HCT116 (cell line): ENCODE data around the gene MIAT. TPM values are rescaled to one million over a fixed set of nuclear protein-coding genes. Genes with fewer than 3 reads are reported as not detected.

ENCODE experiments used
- ATAC-seq: fragments of 200-7000 bp; cut with Tn5 transposase; 2 replicates; pipeline ENCODE4 v1.9.1; 2020; ENCODE audit warnings: mild to moderate bottlenecking, moderate library complexity
- BruUV-seq: library from RNA; stranded (reverse); fragments of 400-500 nt; replicated peaks from 2 replicates; lab custom pipeline; 2021; lab: Mats Ljungman, UMichigan
- CTCF ChIA-PET: fragments of 300-600 bp; sonication (Branson Sonifier 250); formaldehyde crosslinking; loops from one replicate; lab custom pipeline; 2021; ENCODE audit warnings: antibody characterized with exemption; lab: Charles Lee
- POLR2A ChIA-PET: fragments of 300-600, 350-600 bp; sonication (Branson Sonifier 250); formaldehyde crosslinking; loops from one replicate; lab custom pipeline; 2021; ENCODE audit warnings: antibody characterized with exemption; lab: Charles Lee
- RAD21 ChIA-PET, 2 experiments: fragments of 300-600 bp; sonication (Branson Sonifier 250); formaldehyde crosslinking; loops; one replicate each; lab custom pipeline; 2023; ENCODE audit warnings: low total read pairs in 2 of 2; ENCODE audit not compliant: uncharacterized antibody in 2 of 2, unreplicated experiment in 2 of 2, low non-redundant PET in 1 of 2; lab: Charles Lee
- DNase-seq: peaks from one replicate; pipeline ENCODE4 v3.0.0-alpha.2; 2010; ENCODE audit warnings: low read depth, low spot score
- H2AFZ ChIP-seq: fragments of 200-600 bp; shearing (Covaris generic), sonication (generic); 2 replicates; pipeline ENCODE4 v1.6.1; 2017; ENCODE audit warnings: low read depth, mixed run types, mixed read lengths, antibody characterized with exemption, low read length; ENCODE audit not compliant: poor library complexity, severe bottlenecking
- H3K27ac ChIP-seq: 2 replicates; pipeline ENCODE4 v1.5.1; 2012; ENCODE audit warnings: low read depth, low read length
- H3K27me3 ChIP-seq: fragments of 200-600 bp; sonication (generic); 2 replicates; pipeline ENCODE4 v1.6.1; 2016; ENCODE audit warnings: mixed run types, low read length, mixed read lengths; ENCODE audit not compliant: insufficient read depth
- H3K36me3 ChIP-seq, 2 experiments: fragments of 200-500 bp in 1 of 2; fragments of 200-600 bp in 1 of 2; sonication (Bioruptor generic) in 1 of 2; sonication (generic) in 1 of 2; 2 replicates each; pipeline versions ENCODE4 v1.5.1 to v1.6.1; 2014 to 2016; ENCODE audit warnings: low read length in 2 of 2, inconsistent platforms in 1 of 2, mixed read lengths in 1 of 2, mixed run types in 1 of 2; ENCODE audit not compliant: insufficient read depth in 2 of 2, control insufficient read depth in 1 of 2
- H3K4me1 ChIP-seq, 2 experiments: fragments of 200-600 bp in 1 of 2; sonication (generic) in 1 of 2; 2 replicates each; pipeline versions ENCODE4 v1.5.1 to v1.6.1; 2012 to 2017; ENCODE audit warnings: low read length in 2 of 2, inconsistent platforms in 1 of 2, mild to moderate bottlenecking in 1 of 2, mixed read lengths in 1 of 2, mixed run types in 1 of 2, moderate library complexity in 1 of 2; ENCODE audit not compliant: insufficient read depth in 2 of 2, control insufficient read depth in 1 of 2
- H3K4me2 ChIP-seq: fragments of 200-600 bp; sonication (generic); 2 replicates; pipeline ENCODE4 v1.6.1; 2017; ENCODE audit warnings: mixed run types, low read length, mixed read lengths
- H3K4me3 ChIP-seq, 2 experiments: fragments of 200-600 bp in 1 of 2; sonication (generic) in 1 of 2; replicated peaks in 1 of 2; 2 replicates each; pipeline ENCODE4 v1.5.1; 2011 to 2016; ENCODE audit warnings: low read length in 2 of 2, control low read depth in 1 of 2, low read depth in 1 of 2, mild to moderate bottlenecking in 1 of 2, mixed read lengths in 1 of 2, mixed run types in 1 of 2
- H3K79me2 ChIP-seq: fragments of 200-600 bp; sonication (generic); 2 replicates; pipeline ENCODE4 v1.6.1; 2017; ENCODE audit warnings: mild to moderate bottlenecking, mixed run types, low read length, moderate library complexity, mixed read lengths; ENCODE audit not compliant: insufficient read depth
- H3K9ac ChIP-seq: fragments of 200-600 bp; sonication (generic); 2 replicates; pipeline ENCODE4 v1.6.1; 2016; ENCODE audit warnings: low read length, mixed read lengths
- H3K9me2 ChIP-seq: fragments of 200-600 bp; sonication (generic), shearing (Covaris generic); 2 replicates; pipeline ENCODE4 v1.6.1; 2017; ENCODE audit warnings: mixed run types, mild to moderate bottlenecking, moderate library complexity; ENCODE audit not compliant: insufficient read depth
- H3K9me3 ChIP-seq, 2 experiments: fragments of 200-500 bp in 1 of 2; fragments of 200-600 bp in 1 of 2; sonication (Bioruptor generic) in 1 of 2; sonication (generic) in 1 of 2; 2 replicates each; pipeline ENCODE4 v1.6.1; 2014 to 2017; ENCODE audit warnings: low read length in 2 of 2, mixed read lengths in 2 of 2, inconsistent platforms in 1 of 2, low read depth in 1 of 2, mild to moderate bottlenecking in 1 of 2, mixed run types in 1 of 2, moderate library complexity in 1 of 2; ENCODE audit not compliant: control insufficient read depth in 1 of 2, insufficient read depth in 1 of 2
- H4K20me1 ChIP-seq: fragments of 200-600 bp; sonication (generic), shearing (Covaris generic); 2 replicates; pipeline ENCODE4 v1.6.1; 2017; ENCODE audit warnings: mixed run types, mild to moderate bottlenecking, moderate library complexity; ENCODE audit not compliant: insufficient read depth
- CEBPB ChIP-seq: IDR thresholded peaks from 2 replicates; pipeline ENCODE4 v1.6.1; 2012; ENCODE audit warnings: low read depth
- ELF1 ChIP-seq: IDR thresholded peaks from 2 replicates; pipeline ENCODE4 v1.6.1; 2012; ENCODE audit warnings: low read depth, borderline replicate concordance
- FOSL1 ChIP-seq: IDR thresholded peaks from 2 replicates; pipeline ENCODE4 v1.6.1; 2012; ENCODE audit warnings: low read depth
- JUND ChIP-seq: IDR thresholded peaks from 2 replicates; pipeline ENCODE4 v1.6.1; 2012
- RAD21 ChIP-seq: IDR thresholded peaks from 2 replicates; pipeline ENCODE4 v1.6.1; 2012; ENCODE audit warnings: low read depth, mild to moderate bottlenecking
- SIN3A ChIP-seq: IDR thresholded peaks from 2 replicates; pipeline ENCODE4 v1.6.1; 2012; ENCODE audit warnings: low read depth
- SRF ChIP-seq: IDR thresholded peaks from 2 replicates; pipeline ENCODE4 v1.6.1; 2012; ENCODE audit warnings: low read depth
- TCF7L2 ChIP-seq: IDR thresholded peaks from 2 replicates; pipeline ENCODE4 v1.7.0; 2011; ENCODE audit warnings: borderline replicate concordance, inconsistent platforms; ENCODE audit not compliant: insufficient read depth, insufficient read length; ENCODE audit errors: extremely low read depth
- YY1 ChIP-seq: IDR thresholded peaks from 2 replicates; pipeline ENCODE4 v1.6.1; 2011; ENCODE audit warnings: low read length, low read depth, moderate library complexity, mild to moderate bottlenecking; ENCODE audit not compliant: insufficient replicate concordance; ENCODE audit errors: extremely low read depth
- intact Hi-C: fragments of 100-400 bp; cut with micrococcal nuclease; formaldehyde crosslinking; loops from 2 replicates; pipeline ENCODE4 v1.10.0; 2022
- total RNA-seq: library from RNA; stranded (reverse); gene quantifications from one replicate; pipeline ENCODE4 v1.2.1, GENCODE V29; 2021; ENCODE audit not compliant: unreplicated experiment
- TF ChIP-seq, protein P1 (sequence below), 3 experiments: fragments of 200-600 bp in 1 of 3; sonication (generic) in 1 of 3; IDR thresholded peaks in 2 of 3; conservative IDR thresholded peaks in 1 of 3; 2 replicates each; pipeline ENCODE4 v1.5.1; 2012 to 2017; ENCODE audit warnings: low read depth in 2 of 3, low read length in 2 of 3, antibody characterized with exemption in 1 of 3, borderline replicate concordance in 1 of 3, control low read depth in 1 of 3, mild to moderate bottlenecking in 1 of 3, mixed read lengths in 1 of 3, mixed run types in 1 of 3, moderate library complexity in 1 of 3; ENCODE audit not compliant: insufficient read depth in 1 of 3
- TF ChIP-seq, protein P2 (sequence below): IDR thresholded peaks from 2 replicates; pipeline ENCODE4 v1.6.1; 2012
- TF ChIP-seq, protein P3 (sequence below): IDR thresholded peaks from 2 replicates; pipeline ENCODE4 v1.6.1; 2011; ENCODE audit warnings: mild to moderate bottlenecking, low read length, moderate library complexity; ENCODE audit not compliant: insufficient replicate concordance; ENCODE audit errors: extremely low read depth
- TF ChIP-seq, protein P4 (sequence below): IDR thresholded peaks from 2 replicates; pipeline ENCODE4 v1.6.1; 2012; ENCODE audit warnings: low read depth

The MIAT gene
- total RNA-seq, 1 experiment from 2014 or later = 0.54 TPM

DNA sequence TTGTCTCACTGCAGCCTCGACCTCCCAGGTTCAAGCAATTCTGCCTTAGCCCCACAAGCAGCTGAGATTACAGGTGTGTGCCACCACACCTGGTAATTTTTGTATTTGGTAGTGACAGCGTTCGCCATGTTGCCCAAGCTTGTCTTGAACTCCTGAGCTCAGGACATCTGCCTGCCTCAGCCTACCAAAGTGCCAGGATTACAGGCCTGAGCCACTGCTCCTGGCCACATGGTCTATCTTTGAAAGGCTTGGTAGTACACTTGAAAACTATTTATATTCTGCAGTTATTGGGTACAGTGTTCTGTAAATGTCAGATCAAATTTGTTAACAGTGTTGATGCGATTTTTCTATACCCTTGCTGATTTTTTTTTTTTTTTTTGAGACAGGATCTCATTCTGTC, 26.1 kb upstream of the MIAT start (continued):
- TF ChIP-seq TCF7L2 (no peak), JUND (no peak)
- TF ChIP-seq, protein P1, sequence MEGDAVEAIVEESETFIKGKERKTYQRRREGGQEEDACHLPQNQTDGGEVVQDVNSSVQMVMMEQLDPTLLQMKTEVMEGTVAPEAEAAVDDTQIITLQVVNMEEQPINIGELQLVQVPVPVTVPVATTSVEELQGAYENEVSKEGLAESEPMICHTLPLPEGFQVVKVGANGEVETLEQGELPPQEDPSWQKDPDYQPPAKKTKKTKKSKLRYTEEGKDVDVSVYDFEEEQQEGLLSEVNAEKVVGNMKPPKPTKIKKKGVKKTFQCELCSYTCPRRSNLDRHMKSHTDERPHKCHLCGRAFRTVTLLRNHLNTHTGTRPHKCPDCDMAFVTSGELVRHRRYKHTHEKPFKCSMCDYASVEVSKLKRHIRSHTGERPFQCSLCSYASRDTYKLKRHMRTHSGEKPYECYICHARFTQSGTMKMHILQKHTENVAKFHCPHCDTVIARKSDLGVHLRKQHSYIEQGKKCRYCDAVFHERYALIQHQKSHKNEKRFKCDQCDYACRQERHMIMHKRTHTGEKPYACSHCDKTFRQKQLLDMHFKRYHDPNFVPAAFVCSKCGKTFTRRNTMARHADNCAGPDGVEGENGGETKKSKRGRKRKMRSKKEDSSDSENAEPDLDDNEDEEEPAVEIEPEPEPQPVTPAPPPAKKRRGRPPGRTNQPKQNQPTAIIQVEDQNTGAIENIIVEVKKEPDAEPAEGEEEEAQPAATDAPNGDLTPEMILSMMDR (IDR thresholded peaks at IDR 0.05 in 2 of 3, conservative IDR thresholded peaks at IDR 0.05 in 1 of 3; ENCODE audit: borderline replicate concordance in 1 of 3, insufficient read depth in 1 of 3, low read depth in 2 of 3, low read length in 2 of 3) = no peak
- TF ChIP-seq, protein P2, sequence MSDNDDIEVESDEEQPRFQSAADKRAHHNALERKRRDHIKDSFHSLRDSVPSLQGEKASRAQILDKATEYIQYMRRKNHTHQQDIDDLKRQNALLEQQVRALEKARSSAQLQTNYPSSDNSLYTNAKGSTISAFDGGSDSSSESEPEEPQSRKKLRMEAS = no peak

DNA sequence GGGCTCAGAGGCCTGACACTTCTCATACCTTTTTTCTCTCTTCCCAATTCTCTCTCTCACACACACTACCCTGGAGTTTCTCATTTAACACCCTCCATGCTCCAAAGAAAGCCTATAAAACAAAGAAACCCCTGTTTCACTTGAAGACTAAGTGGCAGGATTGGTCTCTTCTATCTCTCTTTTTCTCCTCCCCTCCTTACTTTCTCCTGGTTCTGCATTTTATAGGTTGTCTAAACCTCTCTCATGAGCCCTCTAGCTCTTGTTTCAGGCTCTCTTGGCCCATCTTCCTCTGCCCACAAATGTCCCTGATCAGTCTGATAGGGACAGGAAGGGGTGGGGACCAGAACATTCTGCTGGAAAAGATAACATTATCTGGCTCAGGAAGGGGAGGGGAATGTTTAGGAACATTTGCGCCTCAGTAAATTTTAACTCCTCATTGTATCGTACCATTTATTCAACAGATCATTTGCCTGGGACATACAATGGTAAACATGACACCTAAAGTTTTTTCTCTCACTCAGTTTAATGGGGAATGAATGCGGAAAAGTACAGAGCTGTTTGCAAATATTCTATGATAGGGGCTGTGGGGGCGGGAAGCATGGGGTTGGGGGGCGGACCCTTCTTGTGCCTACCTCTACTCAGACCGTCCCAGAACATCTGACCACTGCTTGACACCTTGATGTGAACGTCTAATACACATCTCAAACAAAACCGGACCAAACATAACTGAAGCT, 24.8 kb upstream of the MIAT start:
- no TSS peak for BruUV-seq
- H2AFZ ChIP-seq = no peak overlapping the region
- TF ChIP-seq FOSL1 (no peak), SIN3A (no peak), JUND (no peak), YY1 (no peak), SRF (no peak), RAD21 (no peak), CEBPB (no peak), ELF1 (no peak)
- TF ChIP-seq, protein P3, sequence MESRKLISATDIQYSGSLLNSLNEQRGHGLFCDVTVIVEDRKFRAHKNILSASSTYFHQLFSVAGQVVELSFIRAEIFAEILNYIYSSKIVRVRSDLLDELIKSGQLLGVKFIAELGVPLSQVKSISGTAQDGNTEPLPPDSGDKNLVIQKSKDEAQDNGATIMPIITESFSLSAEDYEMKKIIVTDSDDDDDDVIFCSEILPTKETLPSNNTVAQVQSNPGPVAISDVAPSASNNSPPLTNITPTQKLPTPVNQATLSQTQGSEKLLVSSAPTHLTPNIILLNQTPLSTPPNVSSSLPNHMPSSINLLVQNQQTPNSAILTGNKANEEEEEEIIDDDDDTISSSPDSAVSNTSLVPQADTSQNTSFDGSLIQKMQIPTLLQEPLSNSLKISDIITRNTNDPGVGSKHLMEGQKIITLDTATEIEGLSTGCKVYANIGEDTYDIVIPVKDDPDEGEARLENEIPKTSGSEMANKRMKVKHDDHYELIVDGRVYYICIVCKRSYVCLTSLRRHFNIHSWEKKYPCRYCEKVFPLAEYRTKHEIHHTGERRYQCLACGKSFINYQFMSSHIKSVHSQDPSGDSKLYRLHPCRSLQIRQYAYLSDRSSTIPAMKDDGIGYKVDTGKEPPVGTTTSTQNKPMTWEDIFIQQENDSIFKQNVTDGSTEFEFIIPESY = no peak
- TF ChIP-seq, protein P4, sequence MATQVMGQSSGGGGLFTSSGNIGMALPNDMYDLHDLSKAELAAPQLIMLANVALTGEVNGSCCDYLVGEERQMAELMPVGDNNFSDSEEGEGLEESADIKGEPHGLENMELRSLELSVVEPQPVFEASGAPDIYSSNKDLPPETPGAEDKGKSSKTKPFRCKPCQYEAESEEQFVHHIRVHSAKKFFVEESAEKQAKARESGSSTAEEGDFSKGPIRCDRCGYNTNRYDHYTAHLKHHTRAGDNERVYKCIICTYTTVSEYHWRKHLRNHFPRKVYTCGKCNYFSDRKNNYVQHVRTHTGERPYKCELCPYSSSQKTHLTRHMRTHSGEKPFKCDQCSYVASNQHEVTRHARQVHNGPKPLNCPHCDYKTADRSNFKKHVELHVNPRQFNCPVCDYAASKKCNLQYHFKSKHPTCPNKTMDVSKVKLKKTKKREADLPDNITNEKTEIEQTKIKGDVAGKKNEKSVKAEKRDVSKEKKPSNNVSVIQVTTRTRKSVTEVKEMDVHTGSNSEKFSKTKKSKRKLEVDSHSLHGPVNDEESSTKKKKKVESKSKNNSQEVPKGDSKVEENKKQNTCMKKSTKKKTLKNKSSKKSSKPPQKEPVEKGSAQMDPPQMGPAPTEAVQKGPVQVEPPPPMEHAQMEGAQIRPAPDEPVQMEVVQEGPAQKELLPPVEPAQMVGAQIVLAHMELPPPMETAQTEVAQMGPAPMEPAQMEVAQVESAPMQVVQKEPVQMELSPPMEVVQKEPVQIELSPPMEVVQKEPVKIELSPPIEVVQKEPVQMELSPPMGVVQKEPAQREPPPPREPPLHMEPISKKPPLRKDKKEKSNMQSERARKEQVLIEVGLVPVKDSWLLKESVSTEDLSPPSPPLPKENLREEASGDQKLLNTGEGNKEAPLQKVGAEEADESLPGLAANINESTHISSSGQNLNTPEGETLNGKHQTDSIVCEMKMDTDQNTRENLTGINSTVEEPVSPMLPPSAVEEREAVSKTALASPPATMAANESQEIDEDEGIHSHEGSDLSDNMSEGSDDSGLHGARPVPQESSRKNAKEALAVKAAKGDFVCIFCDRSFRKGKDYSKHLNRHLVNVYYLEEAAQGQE = no peak
- TF ChIP-seq, protein P1 (IDR thresholded peaks at IDR 0.05 in 2 of 3, conservative IDR thresholded peaks at IDR 0.05 in 1 of 3; ENCODE audit: borderline replicate concordance in 1 of 3, insufficient read depth in 1 of 3, low read depth in 2 of 3, low read length in 2 of 3) = no peak

More for the DNA sequence above, 24.8 kb upstream of the MIAT start:
- Histone ChIP-seq H3K27ac (no peak overlapping the region), H3K36me3 (no peaks in the 10 kb centered on the region), H3K4me2 (no peak overlapping the region), H3K9ac (no peak overlapping the region), H3K4me3 (no peak overlapping the region), H3K4me1 (no peaks in the 10 kb centered on the region), H3K9me2 (no peaks in the 10 kb centered on the region), H4K20me1 (no peaks in the 10 kb centered on the region), H3K9me3 (no peaks in the 10 kb centered on the region), H3K27me3 (no peaks in the 10 kb centered on the region), H3K79me2 (no peaks in the 10 kb centered on the region)
- ATAC-seq = no peak
- no peak for DNase-seq
- POLR2A ChIA-PET = no interaction called here
- CTCF ChIA-PET = no interaction called here
- RAD21 ChIA-PET = no interaction called here
- intact Hi-C loops = no loop called here
